GM12865 (cell line): Measurements from ENCODE around the gene PPP1R36.
"Not testable (repeated sequence)": the region's sequence is repeated elsewhere in the genome, so short reads cannot be mapped to it uniquely, and the experiment has no call there.

Experiments
- DNase-seq: peaks from one replicate; pipeline ENCODE4 v3.0.0; 2010; ENCODE audit warnings: low read depth
- H3K4me3 ChIP-seq: 2 replicates; pipeline ENCODE4 v1.5.1; 2011; ENCODE audit warnings: mild to moderate bottlenecking, low read depth, low read length, control low read depth
- CTCF ChIP-seq: IDR thresholded peaks from 2 replicates; pipeline ENCODE4 v1.5.1; 2011; ENCODE audit warnings: low read length, control low read depth, low read depth, inconsistent platforms; ENCODE audit not compliant: insufficient read depth; ENCODE audit errors: missing control alignments

PPP1R36 gene

GRCh38 chr14:64556526-64556925 lies 6.8 kb downstream of the PPP1R36 start:
- no peak for TF ChIP-seq CTCF
- H3K4me3 ChIP-seq = no peak overlapping the region
- no peak for DNase-seq

GRCh38 chr14:64558216-64558615 lies 8.5 kb downstream of the PPP1R36 start:
- not testable (repeated sequence) for DNase-seq, H3K4me3 ChIP-seq

- no peak for DNase-seq
- H3K4me3 ChIP-seq = no peak overlapping the region
- no peak for TF ChIP-seq CTCF
Observed at GRCh38 chr14:64561631-64562030, 11.9 kb downstream of the PPP1R36 start.

GRCh38 chr14:64562436-64562835 lies 12.7 kb downstream of the PPP1R36 start:
- no peak overlapping the region for H3K4me3 ChIP-seq
- no peak for TF ChIP-seq CTCF

GRCh38 chr14:64563696-64564095 lies 13.9 kb downstream of the PPP1R36 start:
- DNase-seq = no peak
- TF ChIP-seq CTCF = no peak

More at GRCh38 chr14:64562436-64562835, 12.7 kb downstream of the PPP1R36 start:
- DNase-seq = no peak

GRCh38 chr14:64566651-64567122 lies 16.9 kb downstream of the PPP1R36 start:
- TF ChIP-seq CTCF = no peak
- no peak for DNase-seq

More at GRCh38 chr14:64563696-64564095, 13.9 kb downstream of the PPP1R36 start:
- H3K4me3 ChIP-seq = no peak overlapping the region

GRCh38 chr14:64569138-64569631 lies 19.4 kb downstream of the PPP1R36 start:
- no peak for TF ChIP-seq CTCF
- H3K4me3 ChIP-seq = no peak overlapping the region
- DNase-seq = no peak

More at GRCh38 chr14:64566651-64567122, 16.9 kb downstream of the PPP1R36 start:
- H3K4me3 ChIP-seq = no peak overlapping the region

- not testable (repeated sequence) for DNase-seq, H3K4me3 ChIP-seq
Observed at GRCh38 chr14:64569646-64570045, 19.9 kb downstream of the PPP1R36 start.
